NCI-H128 (cell line): ENCODE results near the gene RHOG.

Source experiments
- DNase-seq: peaks from one replicate; lab custom pipeline; 2025; ENCODE audit not compliant: unreplicated experiment; lab: John Stamatoyannopoulos, UW

The RHOG gene

GRCh38 chr11:3781423-3781822, 59.3 kb downstream of the RHOG start:
- no peak for DNase-seq
